Measurements from ENCODE around the gene GEMIN5. TPM values are rescaled to one million over a fixed set of nuclear protein-coding genes. Genes with fewer than 3 reads are reported as not detected.

GEMIN5 gene
- total RNA-seq, 2 donors from 2014 or later: 14.6 to 20.3 TPM

DNA sequence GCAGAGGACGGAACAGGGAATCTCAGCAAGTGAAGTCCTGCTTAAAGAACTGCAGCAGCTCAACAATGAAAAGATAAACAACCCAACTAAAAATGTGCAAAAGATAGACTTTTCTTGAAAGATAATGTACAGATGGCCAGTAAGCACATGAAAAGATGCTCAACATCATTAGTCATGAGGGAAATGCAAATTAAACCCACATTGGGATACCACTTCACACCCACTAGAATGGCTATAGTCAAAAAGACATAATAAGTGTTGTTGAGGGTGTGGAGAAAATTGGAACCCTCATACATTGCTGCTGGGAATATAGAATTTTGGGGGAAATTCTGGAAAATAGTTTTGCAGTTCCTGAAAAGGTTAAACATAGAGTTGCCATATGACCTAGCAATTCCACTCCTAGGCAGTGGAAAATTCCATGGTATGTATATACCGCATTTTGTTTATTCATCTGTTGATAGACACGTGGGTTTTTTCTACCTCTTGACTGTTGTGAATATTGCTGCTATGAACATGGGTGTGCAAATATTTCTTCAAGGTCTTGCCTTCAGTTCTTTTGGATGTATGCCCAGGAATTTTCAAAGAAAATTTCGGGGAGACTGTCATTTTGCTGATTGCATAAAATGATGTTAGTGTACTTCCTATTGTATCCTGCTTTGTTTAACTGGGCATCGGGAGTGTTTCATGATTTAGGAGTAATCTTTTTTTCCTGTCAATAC lies 72.4 kb downstream of the GEMIN5 start:
- no peak overlapping the region for H3K4me3 ChIP-seq
- WGBS: 58% methylated on average over 5 of the region's 5 CpGs
- TF ChIP-seq POLR2A (IDR thresholded peaks at IDR 0.05): no peak
- TF ChIP-seq, protein P1, sequence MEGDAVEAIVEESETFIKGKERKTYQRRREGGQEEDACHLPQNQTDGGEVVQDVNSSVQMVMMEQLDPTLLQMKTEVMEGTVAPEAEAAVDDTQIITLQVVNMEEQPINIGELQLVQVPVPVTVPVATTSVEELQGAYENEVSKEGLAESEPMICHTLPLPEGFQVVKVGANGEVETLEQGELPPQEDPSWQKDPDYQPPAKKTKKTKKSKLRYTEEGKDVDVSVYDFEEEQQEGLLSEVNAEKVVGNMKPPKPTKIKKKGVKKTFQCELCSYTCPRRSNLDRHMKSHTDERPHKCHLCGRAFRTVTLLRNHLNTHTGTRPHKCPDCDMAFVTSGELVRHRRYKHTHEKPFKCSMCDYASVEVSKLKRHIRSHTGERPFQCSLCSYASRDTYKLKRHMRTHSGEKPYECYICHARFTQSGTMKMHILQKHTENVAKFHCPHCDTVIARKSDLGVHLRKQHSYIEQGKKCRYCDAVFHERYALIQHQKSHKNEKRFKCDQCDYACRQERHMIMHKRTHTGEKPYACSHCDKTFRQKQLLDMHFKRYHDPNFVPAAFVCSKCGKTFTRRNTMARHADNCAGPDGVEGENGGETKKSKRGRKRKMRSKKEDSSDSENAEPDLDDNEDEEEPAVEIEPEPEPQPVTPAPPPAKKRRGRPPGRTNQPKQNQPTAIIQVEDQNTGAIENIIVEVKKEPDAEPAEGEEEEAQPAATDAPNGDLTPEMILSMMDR (IDR thresholded peaks at IDR 0.05): no peak
- TF ChIP-seq POLR2AphosphoS5 (IDR thresholded peaks at IDR 0.05): no peak
- intact Hi-C loops (cut with DNase I): no loop called here
- no peaks in the 10 kb centered on the region for H3K36me3 ChIP-seq
- H3K9me3 ChIP-seq: no peaks in the 10 kb centered on the region
- no peaks in the 10 kb centered on the region for H3K4me1 ChIP-seq (replicated peaks)
- no peaks in the 10 kb centered on the region for H3K27me3 ChIP-seq (replicated peaks; ENCODE audit: insufficient read depth)
- no peak overlapping the region for H3K27ac ChIP-seq
- DNase-seq (ENCODE audit: low spot score): no peak

DNA sequence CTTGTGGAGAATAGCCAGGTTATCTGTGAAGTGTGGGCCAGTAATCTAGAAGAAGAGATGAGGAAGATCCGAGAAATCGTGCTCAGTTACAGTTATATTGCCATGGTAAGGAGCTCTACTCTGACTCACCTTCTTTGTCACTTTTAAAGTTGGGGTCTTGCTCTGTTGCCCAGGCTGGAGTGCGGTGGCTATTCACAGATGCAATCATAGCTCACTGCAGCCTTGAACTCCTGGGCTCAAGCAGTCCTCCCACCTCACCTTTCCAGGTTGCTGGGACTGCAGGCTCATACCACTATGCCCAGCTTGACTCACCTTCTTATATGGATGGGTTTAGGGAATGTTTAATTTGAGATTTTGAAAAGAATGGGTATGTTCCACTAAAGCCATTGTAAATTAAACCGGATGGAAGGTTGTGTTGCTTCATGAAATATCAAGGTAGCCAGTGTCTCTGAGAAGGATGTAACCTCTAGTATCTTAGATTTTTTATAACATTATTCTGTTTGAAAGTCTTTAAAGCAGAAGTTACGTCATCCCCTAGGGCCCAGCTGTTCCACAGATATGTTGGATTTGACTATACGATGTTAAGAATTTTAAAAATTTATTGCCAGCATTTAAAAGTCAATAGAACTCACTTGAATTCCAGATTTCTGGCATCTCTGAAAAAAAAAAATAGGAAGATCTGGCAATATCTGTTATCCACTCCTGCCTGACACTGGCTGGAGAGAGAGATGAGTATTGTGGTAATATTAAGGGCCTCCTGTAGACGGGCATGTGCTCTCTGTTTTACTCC lies 74.5 kb downstream of the GEMIN5 start:
- Histone ChIP-seq H3K27me3 (replicated peaks; ENCODE audit: insufficient read depth) (no peaks in the 10 kb centered on the region), H3K4me3 (no peak overlapping the region), H3K36me3 (no peaks in the 10 kb centered on the region), H3K4me1 (replicated peaks) (no peaks in the 10 kb centered on the region), H3K9me3 (no peaks in the 10 kb centered on the region), H3K27ac (no peak overlapping the region)
- no peak for DNase-seq (ENCODE audit: low spot score)
- WGBS: 80% methylated on average over 7 of the region's 7 CpGs
- intact Hi-C loops (cut with DNase I): no loop called here
- TF ChIP-seq POLR2A (IDR thresholded peaks at IDR 0.05) (no peak), POLR2AphosphoS5 (IDR thresholded peaks at IDR 0.05) (no peak)
- TF ChIP-seq, protein P1 (IDR thresholded peaks at IDR 0.05): no peak

DNA sequence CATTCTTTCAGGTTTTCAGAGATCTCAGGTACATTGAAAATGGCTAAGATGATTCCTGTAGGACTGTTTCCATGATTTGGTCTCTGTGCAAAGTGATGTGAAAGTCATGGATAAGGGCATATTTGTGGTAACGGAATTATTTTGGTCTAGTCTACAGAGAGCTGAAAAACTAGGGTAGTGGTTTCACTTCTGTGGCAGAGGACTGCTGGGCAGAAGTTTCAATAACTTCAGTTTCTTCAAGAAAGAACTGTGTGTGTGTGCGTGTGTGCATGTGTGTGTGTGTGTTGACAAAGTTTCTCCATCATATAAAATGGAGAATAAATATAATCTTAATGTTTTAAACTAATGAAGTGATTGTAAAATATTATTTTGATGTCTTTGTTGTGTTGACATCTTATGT lies 75.2 kb downstream of the GEMIN5 start:
- 69% methylated on average over 2 of the region's 2 CpGs for WGBS
- no peak overlapping the region for H3K27ac ChIP-seq
- TF ChIP-seq POLR2AphosphoS5 (IDR thresholded peaks at IDR 0.05): no peak
- TF ChIP-seq POLR2A (IDR thresholded peaks at IDR 0.05): no peak
- TF ChIP-seq, protein P1 (IDR thresholded peaks at IDR 0.05): no peak

DNA sequence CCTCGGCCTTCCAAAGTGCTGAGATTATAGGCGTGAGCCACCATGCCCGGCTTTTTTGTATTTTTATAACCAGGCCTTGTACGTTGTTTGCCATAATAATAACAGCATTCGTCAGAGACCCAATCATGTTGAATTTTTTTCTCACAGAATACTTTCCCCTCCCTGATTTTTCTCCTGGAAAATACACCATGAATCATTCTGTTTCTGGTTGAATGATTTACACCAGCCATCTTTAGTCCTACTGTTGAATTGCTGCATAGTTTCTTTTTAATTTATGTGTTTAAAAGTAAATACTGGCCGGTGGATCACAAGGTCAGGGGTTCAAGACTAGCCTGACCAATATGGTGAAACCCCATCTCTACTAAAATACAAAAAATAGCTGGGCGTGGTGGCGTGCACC lies 76.1 kb downstream of the GEMIN5 start:
- H3K4me1 ChIP-seq (replicated peaks): peaks cover 2% of the 10 kb centered on the region
- H3K4me3 ChIP-seq: no peak overlapping the region
- TF ChIP-seq POLR2A (IDR thresholded peaks at IDR 0.05) (no peak), POLR2AphosphoS5 (IDR thresholded peaks at IDR 0.05) (no peak)
- TF ChIP-seq, protein P1 (IDR thresholded peaks at IDR 0.05): no peak
- H3K27ac ChIP-seq: no peak overlapping the region
- H3K9me3 ChIP-seq: no peaks in the 10 kb centered on the region
- no peaks in the 10 kb centered on the region for H3K27me3 ChIP-seq (replicated peaks; ENCODE audit: insufficient read depth)
- no peaks in the 10 kb centered on the region for H3K36me3 ChIP-seq
- DNase-seq (ENCODE audit: low spot score): no peak
- intact Hi-C loops (cut with DNase I): no loop called here
- 83% methylated on average over 8 of the region's 8 CpGs for WGBS

More for the DNA sequence above, 75.2 kb downstream of the GEMIN5 start:
- no peaks in the 10 kb centered on the region for H3K9me3 ChIP-seq
- intact Hi-C loops (cut with DNase I): no loop called here
- no peak overlapping the region for H3K4me3 ChIP-seq
- H3K4me1 ChIP-seq (replicated peaks): no peaks in the 10 kb centered on the region
- H3K36me3 ChIP-seq: no peaks in the 10 kb centered on the region
- DNase-seq (ENCODE audit: low spot score): no peak
- H3K27me3 ChIP-seq (replicated peaks; ENCODE audit: insufficient read depth): no peaks in the 10 kb centered on the region

All from prostate gland (tissue), 2 donors.